HepG2 (cell line): ENCODE data around the gene CREBZF.

ENCODE experiments used
- PATZ1 ChIP-seq: sonication (generic); formaldehyde crosslinking; IDR thresholded peaks from 2 replicates; pipeline ENCODE4 v1.4.0; 2020; ENCODE audit warnings: missing genetic modification reagents
- SP5 ChIP-seq: IDR thresholded peaks from 2 replicates; pipeline ENCODE4 v1.6.1; 2016; ENCODE audit warnings: low read depth, borderline replicate concordance
- ZNF510 ChIP-seq: sonication (generic); formaldehyde crosslinking; IDR thresholded peaks from 2 replicates; pipeline ENCODE4 v1.4.0; 2020; ENCODE audit warnings: low read depth, mild to moderate bottlenecking, missing genetic modification reagents
- TF ChIP-seq, protein P1 (sequence below): sonication (generic); formaldehyde crosslinking; IDR thresholded peaks from 2 replicates; pipeline ENCODE4 v1.5.1; 2020; ENCODE audit warnings: mild to moderate bottlenecking, missing genetic modification reagents, borderline replicate concordance
- TF ChIP-seq, protein P2 (sequence below), 2 experiments: IDR thresholded peaks; 2 replicates each; pipeline ENCODE4 v1.6.1; 2011 to 2012; ENCODE audit warnings: low read length in 2 of 2, borderline replicate concordance in 1 of 2, low read depth in 1 of 2, mild to moderate bottlenecking in 1 of 2, moderate library complexity in 1 of 2

- TF ChIP-seq, protein P1, sequence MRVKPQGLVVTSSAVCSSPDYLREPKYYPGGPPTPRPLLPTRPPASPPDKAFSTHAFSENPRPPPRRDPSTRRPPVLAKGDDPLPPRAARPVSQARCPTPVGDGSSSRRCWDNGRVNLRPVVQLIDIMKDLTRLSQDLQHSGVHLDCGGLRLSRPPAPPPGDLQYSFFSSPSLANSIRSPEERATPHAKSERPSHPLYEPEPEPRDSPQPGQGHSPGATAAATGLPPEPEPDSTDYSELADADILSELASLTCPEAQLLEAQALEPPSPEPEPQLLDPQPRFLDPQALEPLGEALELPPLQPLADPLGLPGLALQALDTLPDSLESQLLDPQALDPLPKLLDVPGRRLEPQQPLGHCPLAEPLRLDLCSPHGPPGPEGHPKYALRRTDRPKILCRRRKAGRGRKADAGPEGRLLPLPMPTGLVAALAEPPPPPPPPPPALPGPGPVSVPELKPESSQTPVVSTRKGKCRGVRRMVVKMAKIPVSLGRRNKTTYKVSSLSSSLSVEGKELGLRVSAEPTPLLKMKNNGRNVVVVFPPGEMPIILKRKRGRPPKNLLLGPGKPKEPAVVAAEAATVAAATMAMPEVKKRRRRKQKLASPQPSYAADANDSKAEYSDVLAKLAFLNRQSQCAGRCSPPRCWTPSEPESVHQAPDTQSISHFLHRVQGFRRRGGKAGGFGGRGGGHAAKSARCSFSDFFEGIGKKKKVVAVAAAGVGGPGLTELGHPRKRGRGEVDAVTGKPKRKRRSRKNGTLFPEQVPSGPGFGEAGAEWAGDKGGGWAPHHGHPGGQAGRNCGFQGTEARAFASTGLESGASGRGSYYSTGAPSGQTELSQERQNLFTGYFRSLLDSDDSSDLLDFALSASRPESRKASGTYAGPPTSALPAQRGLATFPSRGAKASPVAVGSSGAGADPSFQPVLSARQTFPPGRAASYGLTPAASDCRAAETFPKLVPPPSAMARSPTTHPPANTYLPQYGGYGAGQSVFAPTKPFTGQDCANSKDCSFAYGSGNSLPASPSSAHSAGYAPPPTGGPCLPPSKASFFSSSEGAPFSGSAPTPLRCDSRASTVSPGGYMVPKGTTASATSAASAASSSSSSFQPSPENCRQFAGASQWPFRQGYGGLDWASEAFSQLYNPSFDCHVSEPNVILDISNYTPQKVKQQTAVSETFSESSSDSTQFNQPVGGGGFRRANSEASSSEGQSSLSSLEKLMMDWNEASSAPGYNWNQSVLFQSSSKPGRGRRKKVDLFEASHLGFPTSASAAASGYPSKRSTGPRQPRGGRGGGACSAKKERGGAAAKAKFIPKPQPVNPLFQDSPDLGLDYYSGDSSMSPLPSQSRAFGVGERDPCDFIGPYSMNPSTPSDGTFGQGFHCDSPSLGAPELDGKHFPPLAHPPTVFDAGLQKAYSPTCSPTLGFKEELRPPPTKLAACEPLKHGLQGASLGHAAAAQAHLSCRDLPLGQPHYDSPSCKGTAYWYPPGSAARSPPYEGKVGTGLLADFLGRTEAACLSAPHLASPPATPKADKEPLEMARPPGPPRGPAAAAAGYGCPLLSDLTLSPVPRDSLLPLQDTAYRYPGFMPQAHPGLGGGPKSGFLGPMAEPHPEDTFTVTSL, result peak; percentile 29; the same call in 1 of the 2 replicates
- no peak; the same call in 1 of the 2 replicates for TF ChIP-seq PATZ1 (CRISPR knock-in tag)
- TF ChIP-seq, protein P2, sequence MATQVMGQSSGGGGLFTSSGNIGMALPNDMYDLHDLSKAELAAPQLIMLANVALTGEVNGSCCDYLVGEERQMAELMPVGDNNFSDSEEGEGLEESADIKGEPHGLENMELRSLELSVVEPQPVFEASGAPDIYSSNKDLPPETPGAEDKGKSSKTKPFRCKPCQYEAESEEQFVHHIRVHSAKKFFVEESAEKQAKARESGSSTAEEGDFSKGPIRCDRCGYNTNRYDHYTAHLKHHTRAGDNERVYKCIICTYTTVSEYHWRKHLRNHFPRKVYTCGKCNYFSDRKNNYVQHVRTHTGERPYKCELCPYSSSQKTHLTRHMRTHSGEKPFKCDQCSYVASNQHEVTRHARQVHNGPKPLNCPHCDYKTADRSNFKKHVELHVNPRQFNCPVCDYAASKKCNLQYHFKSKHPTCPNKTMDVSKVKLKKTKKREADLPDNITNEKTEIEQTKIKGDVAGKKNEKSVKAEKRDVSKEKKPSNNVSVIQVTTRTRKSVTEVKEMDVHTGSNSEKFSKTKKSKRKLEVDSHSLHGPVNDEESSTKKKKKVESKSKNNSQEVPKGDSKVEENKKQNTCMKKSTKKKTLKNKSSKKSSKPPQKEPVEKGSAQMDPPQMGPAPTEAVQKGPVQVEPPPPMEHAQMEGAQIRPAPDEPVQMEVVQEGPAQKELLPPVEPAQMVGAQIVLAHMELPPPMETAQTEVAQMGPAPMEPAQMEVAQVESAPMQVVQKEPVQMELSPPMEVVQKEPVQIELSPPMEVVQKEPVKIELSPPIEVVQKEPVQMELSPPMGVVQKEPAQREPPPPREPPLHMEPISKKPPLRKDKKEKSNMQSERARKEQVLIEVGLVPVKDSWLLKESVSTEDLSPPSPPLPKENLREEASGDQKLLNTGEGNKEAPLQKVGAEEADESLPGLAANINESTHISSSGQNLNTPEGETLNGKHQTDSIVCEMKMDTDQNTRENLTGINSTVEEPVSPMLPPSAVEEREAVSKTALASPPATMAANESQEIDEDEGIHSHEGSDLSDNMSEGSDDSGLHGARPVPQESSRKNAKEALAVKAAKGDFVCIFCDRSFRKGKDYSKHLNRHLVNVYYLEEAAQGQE (IDR thresholded peaks at IDR 0.05; ENCODE audit: borderline replicate concordance in 1 of 2, low read depth in 1 of 2, low read length in 2 of 2), result peak in 1 of 2 experiments; percentile 43; a peak in 2 of 4 replicates
- peak; percentile 95 for TF ChIP-seq SP5 (CRISPR knock-in tag)
- TF ChIP-seq ZNF510 (CRISPR knock-in tag), result 0 out of 2 replicates have a peak, but pooled peaks have one; percentile 36
These were observed 36.7 kb downstream of the CREBZF start, which contains the start of gene TMEM126B for GRCh38 chr11:85627998-85628770.
